Bronchial epithelial cell (primary cell): ENCODE results near the gene OPHN1. TPM values are rescaled to one million over a fixed set of nuclear protein-coding genes. Genes with fewer than 3 reads are reported as not detected.

ENCODE experiments used
- DNase-seq: peaks from one replicate; pipeline ENCODE4 v3.0.0-alpha.2; 2010; ENCODE audit warnings: low read depth
- FAIRE-seq: peaks from 2 replicates; lab custom pipeline; 2011; peaks lifted over from hg19 to GRCh38; lab: Jason Lieb, UNC
- H3K27me3 ChIP-seq: 2 replicates; pipeline ENCODE4 v1.5.1; 2011; ENCODE audit warnings: low read length; ENCODE audit not compliant: control insufficient read depth, insufficient read depth
- H3K36me3 ChIP-seq: 2 replicates; pipeline ENCODE4 v1.5.1; 2011; ENCODE audit warnings: low read length; ENCODE audit not compliant: control insufficient read depth, insufficient read depth
- H3K4me3 ChIP-seq: 2 replicates; pipeline ENCODE4 v1.5.1; 2011; ENCODE audit warnings: mild to moderate bottlenecking, low read depth, low read length, control low read depth
- total RNA-seq: library from RNA; depleted of rRNA; stranded (reverse); fragments of >200 nt; gene quantifications from 2 replicates; pipeline ENCODE4 v1.2.1, GENCODE V29; 2014
- TF ChIP-seq, protein P1 (sequence below): IDR thresholded peaks from 2 replicates; pipeline ENCODE4 v1.5.1; 2011; ENCODE audit warnings: mild to moderate bottlenecking, moderate library complexity, low read length, control low read depth, inconsistent platforms; ENCODE audit not compliant: insufficient read depth, severe bottlenecking

The OPHN1 gene
- total RNA-seq, 1 donor from 2014 or later, result 3.2 TPM

GRCh38 chrX:68421636-68422035, 11.7 kb downstream of the OPHN1 start:
- H3K27me3 ChIP-seq, result no peaks in the 10 kb centered on the region
- TF ChIP-seq, protein P1, sequence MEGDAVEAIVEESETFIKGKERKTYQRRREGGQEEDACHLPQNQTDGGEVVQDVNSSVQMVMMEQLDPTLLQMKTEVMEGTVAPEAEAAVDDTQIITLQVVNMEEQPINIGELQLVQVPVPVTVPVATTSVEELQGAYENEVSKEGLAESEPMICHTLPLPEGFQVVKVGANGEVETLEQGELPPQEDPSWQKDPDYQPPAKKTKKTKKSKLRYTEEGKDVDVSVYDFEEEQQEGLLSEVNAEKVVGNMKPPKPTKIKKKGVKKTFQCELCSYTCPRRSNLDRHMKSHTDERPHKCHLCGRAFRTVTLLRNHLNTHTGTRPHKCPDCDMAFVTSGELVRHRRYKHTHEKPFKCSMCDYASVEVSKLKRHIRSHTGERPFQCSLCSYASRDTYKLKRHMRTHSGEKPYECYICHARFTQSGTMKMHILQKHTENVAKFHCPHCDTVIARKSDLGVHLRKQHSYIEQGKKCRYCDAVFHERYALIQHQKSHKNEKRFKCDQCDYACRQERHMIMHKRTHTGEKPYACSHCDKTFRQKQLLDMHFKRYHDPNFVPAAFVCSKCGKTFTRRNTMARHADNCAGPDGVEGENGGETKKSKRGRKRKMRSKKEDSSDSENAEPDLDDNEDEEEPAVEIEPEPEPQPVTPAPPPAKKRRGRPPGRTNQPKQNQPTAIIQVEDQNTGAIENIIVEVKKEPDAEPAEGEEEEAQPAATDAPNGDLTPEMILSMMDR, result no peak
- no peak overlapping the region for H3K4me3 ChIP-seq
- FAIRE-seq, result no peak
- no peak for DNase-seq
- H3K36me3 ChIP-seq, result no peaks in the 10 kb centered on the region

DNA sequence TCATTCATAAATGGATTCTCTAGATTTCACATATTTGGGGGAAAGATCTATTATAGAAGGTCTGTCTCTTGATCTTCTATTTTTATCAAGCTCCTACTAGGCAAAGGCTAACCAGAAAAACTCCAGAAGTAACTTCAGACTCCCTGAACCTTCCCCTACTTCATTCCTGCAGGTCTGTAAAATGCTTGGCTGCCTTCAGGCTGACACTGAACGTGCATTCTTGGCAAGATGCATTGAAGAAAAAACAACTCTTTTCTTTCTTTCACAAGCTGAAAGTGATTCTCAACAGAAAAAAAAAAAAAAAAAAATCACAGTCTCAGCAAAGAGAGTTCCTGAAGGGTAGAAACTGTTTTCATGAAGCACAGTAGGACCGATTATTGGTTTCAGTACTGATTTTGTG, 12.7 kb downstream of the OPHN1 start:
- Histone ChIP-seq H3K27me3 (no peaks in the 10 kb centered on the region), H3K4me3 (no peak overlapping the region), H3K36me3 (no peaks in the 10 kb centered on the region)
- FAIRE-seq (no peak), DNase-seq (no peak)
- TF ChIP-seq, protein P1, result no peak

- TF ChIP-seq, protein P1, result no peak
- Histone ChIP-seq H3K27me3 (no peaks in the 10 kb centered on the region), H3K4me3 (no peak overlapping the region), H3K36me3 (no peaks in the 10 kb centered on the region)
- DNase-seq, result no peak
- FAIRE-seq, result no peak
These were observed 13.3 kb downstream of the OPHN1 start for GRCh38 chrX:68419975-68420374.

DNA sequence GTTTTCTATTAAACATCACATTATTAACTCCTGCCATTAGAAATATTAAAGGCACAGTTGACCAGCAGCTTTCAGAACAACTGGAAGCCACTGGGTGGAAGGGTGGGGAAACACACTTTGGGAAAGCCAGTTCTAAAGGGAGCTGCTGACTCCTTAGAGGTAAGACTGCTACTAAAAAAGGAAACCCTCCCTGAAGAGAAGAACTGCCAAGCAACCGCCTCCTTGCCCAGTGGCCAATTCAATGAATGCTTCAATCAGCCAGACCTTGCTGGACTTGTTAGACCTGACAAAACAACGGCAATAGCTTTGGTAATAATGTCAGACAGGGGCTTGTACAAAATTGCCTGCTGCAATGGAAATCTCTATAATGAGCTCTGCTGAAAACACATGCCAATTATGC, 15.6 kb downstream of the OPHN1 start:
- Histone ChIP-seq H3K4me3 (no peak overlapping the region), H3K27me3 (no peaks in the 10 kb centered on the region), H3K36me3 (no peaks in the 10 kb centered on the region)
- FAIRE-seq, result no peak
- DNase-seq, result no peak
- TF ChIP-seq, protein P1, result no peak

- peak; percentile 64 for FAIRE-seq
- H3K4me3 ChIP-seq, result no peak overlapping the region
- TF ChIP-seq, protein P1, result no peak
- DNase-seq, result peak; percentile 60
- no peaks in the 10 kb centered on the region for H3K27me3 ChIP-seq
- no peaks in the 10 kb centered on the region for H3K36me3 ChIP-seq
These were observed 16.7 kb downstream of the OPHN1 start for GRCh38 chrX:68416592-68416991.

GRCh38 chrX:68415316-68415715, 18.0 kb downstream of the OPHN1 start:
- no peaks in the 10 kb centered on the region for H3K36me3 ChIP-seq
- no peak overlapping the region for H3K4me3 ChIP-seq
- H3K27me3 ChIP-seq, result no peaks in the 10 kb centered on the region
- no peak for DNase-seq
- FAIRE-seq, result no peak
- TF ChIP-seq, protein P1, result no peak
